HepG2 (cell line): ENCODE data around the gene ZDHHC14. TPM values are rescaled to one million over a fixed set of nuclear protein-coding genes. Genes with fewer than 3 reads are reported as not detected.

Source experiments
- ATAC-seq: fragments of 200-7000 bp; cut with Tn5 transposase; 3 replicates; pipeline ENCODE4 v1.9.1; 2020; ENCODE audit warnings: mild to moderate bottlenecking, moderate library complexity
- BruUV-seq: library from RNA; stranded (reverse); fragments of 400-500 nt; replicated peaks from 2 replicates; lab custom pipeline; 2021; lab: Mats Ljungman, UMichigan
- CTCF ChIA-PET: fragments of 300-600 bp; formaldehyde crosslinking; extraction: SDS; loops from one replicate; lab custom pipeline; 2021; ENCODE audit warnings: low total read pairs, inconsistent platforms, low intra/inter-chr PET ratio; lab: Yijun Ruan, JAX
- POLR2A ChIA-PET: fragments of 350-600 bp; sonication (Branson Sonifier 250); formaldehyde crosslinking; loops from one replicate; lab custom pipeline; 2020; ENCODE audit warnings: antibody characterized with exemption, inconsistent platforms; lab: Yijun Ruan, JAX
- DNase-seq: peaks from one replicate; pipeline ENCODE4 v3.0.0-alpha.2; 2015; ENCODE audit warnings: low spot score
- FAIRE-seq: peaks from 3 replicates; lab custom pipeline; 2011; peaks lifted over from hg19 to GRCh38; lab: Jason Lieb, UNC
- H2AFZ ChIP-seq: one replicate; pipeline ENCODE4 v1.6.1; 2011; ENCODE audit warnings: low read length, inconsistent platforms
- H3K27ac ChIP-seq: fragments of 300-600 bp; 3 replicates; pipeline ENCODE4 v1.8.0; 2011; ENCODE audit warnings: mixed run types, mild to moderate bottlenecking, mixed read lengths, low read length, inconsistent platforms; ENCODE audit not compliant: insufficient read depth; ENCODE audit errors: extremely low read length
- H3K27me3 ChIP-seq, 2 experiments: fragments of 200-600 bp in 1 of 2; 2 replicates in 1 of 2; 3 replicates in 1 of 2; pipeline versions ENCODE4 v1.6.0 to v1.8.0; 2011; ENCODE audit warnings: low read length in 2 of 2, mild to moderate bottlenecking in 2 of 2, moderate library complexity in 2 of 2, inconsistent platforms in 1 of 2; ENCODE audit not compliant: insufficient read depth in 2 of 2, control insufficient read depth in 1 of 2
- H3K36me3 ChIP-seq, 2 experiments: fragments of 200-600 bp in 1 of 2; replicated peaks in 1 of 2; 2 replicates in 1 of 2; 3 replicates in 1 of 2; pipeline versions ENCODE4 v1.5.1 to v1.8.0; 2011; ENCODE audit warnings: low read length in 2 of 2, inconsistent platforms in 1 of 2; ENCODE audit not compliant: insufficient read depth in 2 of 2, control insufficient read depth in 1 of 2
- H3K4me1 ChIP-seq: 2 replicates; pipeline ENCODE4 v1.5.1; 2012; ENCODE audit warnings: low read length, inconsistent platforms; ENCODE audit not compliant: insufficient read depth
- H3K4me2 ChIP-seq: 2 replicates; pipeline ENCODE4 v1.6.0; 2011; ENCODE audit warnings: low read depth, low read length, inconsistent platforms
- H3K4me3 ChIP-seq, 3 experiments: fragments of 200-600 bp in 1 of 3; sonication (generic), shearing (Covaris generic) in 1 of 3; replicated peaks in 1 of 3; 2 replicates each; pipeline ENCODE4 v1.5.1; 2011 to 2016; ENCODE audit warnings: low read length in 3 of 3, inconsistent platforms in 2 of 3, low read depth in 2 of 3, mild to moderate bottlenecking in 2 of 3, control low read depth in 1 of 3, mixed read lengths in 1 of 3; ENCODE audit not compliant: insufficient read depth in 1 of 3
- H3K79me2 ChIP-seq: one replicate; pipeline ENCODE4 v1.6.1; 2011; ENCODE audit warnings: low read length, inconsistent platforms; ENCODE audit not compliant: insufficient read depth
- H3K9ac ChIP-seq: 2 replicates; pipeline ENCODE4 v1.6.0; 2011; ENCODE audit warnings: mild to moderate bottlenecking, low read depth, low read length, inconsistent platforms; ENCODE audit not compliant: insufficient read depth
- H3K9me3 ChIP-seq: 2 replicates; pipeline ENCODE4 v1.5.1; 2012; ENCODE audit warnings: mild to moderate bottlenecking, low read length
- H4K20me1 ChIP-seq: 2 replicates; pipeline ENCODE4 v1.6.0; 2011; ENCODE audit warnings: inconsistent platforms, mild to moderate bottlenecking, low read length, moderate library complexity; ENCODE audit not compliant: insufficient read depth
- FOSL2 ChIP-seq: sonication (generic); formaldehyde crosslinking; IDR thresholded peaks from 2 replicates; pipeline ENCODE4 v1.4.0; 2020; ENCODE audit warnings: missing genetic modification reagents
- HCFC1 ChIP-seq: fragments of 150-350 bp; IDR thresholded peaks from 2 replicates; pipeline ENCODE4 v1.6.1; 2014; ENCODE audit warnings: low read depth, low read length
- HNRNPUL1 ChIP-seq: fragments of 200-400 bp; formaldehyde crosslinking; IDR thresholded peaks from 2 replicates; pipeline ENCODE4 v1.6.1; 2017; ENCODE audit warnings: low read depth, mild to moderate bottlenecking, low read length, moderate library complexity
- HOXD1 ChIP-seq: sonication (generic); formaldehyde crosslinking; IDR thresholded peaks from 2 replicates; pipeline ENCODE4 v1.5.0; 2020; ENCODE audit warnings: missing genetic modification reagents
- KDM5B ChIP-seq: sonication (generic); formaldehyde crosslinking; IDR thresholded peaks from 2 replicates; pipeline ENCODE4 v1.4.0; 2020; ENCODE audit warnings: missing genetic modification reagents, mild to moderate bottlenecking, borderline replicate concordance
- KLF13 ChIP-seq: sonication (generic); formaldehyde crosslinking; IDR thresholded peaks from 2 replicates; pipeline ENCODE4 v1.4.0; 2020; ENCODE audit warnings: mild to moderate bottlenecking, missing genetic modification reagents
- MYC ChIP-seq: sonication (generic); formaldehyde crosslinking; IDR thresholded peaks from 2 replicates; pipeline ENCODE4 v1.9.0; 2021; ENCODE audit warnings: missing genetic modification reagents, borderline replicate concordance
- NFKBIZ ChIP-seq: IDR thresholded peaks from 2 replicates; pipeline ENCODE4 v1.6.1; 2018; ENCODE audit warnings: missing genetic modification reagents, missing compliant biosample characterization
- YEATS2 ChIP-seq: sonication (generic); formaldehyde crosslinking; IDR thresholded peaks from 2 replicates; pipeline ENCODE4 v1.4.0; 2020; ENCODE audit warnings: missing genetic modification reagents, borderline replicate concordance
- ZNF589 ChIP-seq: sonication (generic); formaldehyde crosslinking; conservative IDR thresholded peaks from 2 replicates; pipeline ENCODE4 v1.8.0; 2022; ENCODE audit warnings: mild to moderate bottlenecking, moderate library complexity, missing genetic modification reagents
- ZXDC ChIP-seq: sonication (generic); formaldehyde crosslinking; IDR thresholded peaks from 2 replicates; pipeline ENCODE4 v1.5.0; 2020; ENCODE audit warnings: mild to moderate bottlenecking, missing genetic modification reagents
- WGBS: methylation state at CpG from one replicate; pipeline ENCODE4 v1.1.6; 2017; ENCODE audit warnings: low lambda C conversion rate; 5-methylcytosine and 5-hydroxymethylcytosine counted together
- in situ Hi-C: cut with HindIII; loops from 2 replicates; pipeline ENCODE4 v1.10.0; 2017; ENCODE audit warnings: low pct_unique_long_range_greater_than_20kb; ENCODE audit not compliant: extremely low pct_ligation_motif_present
- intact Hi-C: fragments of 100-400 bp; cut with micrococcal nuclease; formaldehyde crosslinking; loops from one replicate; pipeline ENCODE4 v1.10.0; 2022; ENCODE audit not compliant: unreplicated experiment
- polyA plus RNA-seq, 8 experiments: library from polyadenylated mRNA; depleted of rRNA in 3 of 8; stranded (reverse) in 7 of 8; unstranded in 1 of 8; fragments of >200 nt; fragmentation: Illumina TruSeq in 4 of 8; extraction: Trizol in 4 of 8; gene quantifications; 2 replicates each; pipeline versions ENCODE4 v1.2.1 to v1.2.3, GENCODE V29; 2011 to 2016; ENCODE audit warnings: low read depth in 4 of 8, missing spikeins in 1 of 8, mixed read lengths in 1 of 8; ENCODE audit not compliant: insufficient read depth in 1 of 8
- total RNA-seq, 5 experiments: library from RNA; depleted of rRNA; stranded (reverse); fragments of >200 nt; fragmentation: Illumina TruSeq; extraction: Trizol; gene quantifications; 2 replicates each; pipeline ENCODE4 v1.2.3, GENCODE V29; 2016; ENCODE audit warnings: low read depth in 1 of 5
- TF ChIP-seq, protein P1 (sequence below): sonication (generic); formaldehyde crosslinking; IDR thresholded peaks from 2 replicates; pipeline ENCODE4 v1.5.0; 2020; ENCODE audit warnings: missing genetic modification reagents, mild to moderate bottlenecking, borderline replicate concordance
- TF ChIP-seq, protein P2 (sequence below): sonication (generic); formaldehyde crosslinking; conservative IDR thresholded peaks from 2 replicates; pipeline ENCODE4 v1.4.0; 2020; ENCODE audit warnings: missing genetic modification reagents
- TF ChIP-seq, protein P3 (sequence below): fragments of 450-650 bp; IDR thresholded peaks from 2 replicates; pipeline ENCODE4 v1.6.1; 2017
- TF ChIP-seq, protein P4 (sequence below): fragments of 450-650 bp; IDR thresholded peaks from 2 replicates; pipeline ENCODE4 v1.6.1; 2017; ENCODE audit warnings: mild to moderate bottlenecking

Gene ZDHHC14
- total and polyA plus RNA-seq, 2 of the 13 experiments (the other 11 are each of a cell fraction or from before 2014, with no cell fraction given), result 3.7 to 9.5 TPM

DNA sequence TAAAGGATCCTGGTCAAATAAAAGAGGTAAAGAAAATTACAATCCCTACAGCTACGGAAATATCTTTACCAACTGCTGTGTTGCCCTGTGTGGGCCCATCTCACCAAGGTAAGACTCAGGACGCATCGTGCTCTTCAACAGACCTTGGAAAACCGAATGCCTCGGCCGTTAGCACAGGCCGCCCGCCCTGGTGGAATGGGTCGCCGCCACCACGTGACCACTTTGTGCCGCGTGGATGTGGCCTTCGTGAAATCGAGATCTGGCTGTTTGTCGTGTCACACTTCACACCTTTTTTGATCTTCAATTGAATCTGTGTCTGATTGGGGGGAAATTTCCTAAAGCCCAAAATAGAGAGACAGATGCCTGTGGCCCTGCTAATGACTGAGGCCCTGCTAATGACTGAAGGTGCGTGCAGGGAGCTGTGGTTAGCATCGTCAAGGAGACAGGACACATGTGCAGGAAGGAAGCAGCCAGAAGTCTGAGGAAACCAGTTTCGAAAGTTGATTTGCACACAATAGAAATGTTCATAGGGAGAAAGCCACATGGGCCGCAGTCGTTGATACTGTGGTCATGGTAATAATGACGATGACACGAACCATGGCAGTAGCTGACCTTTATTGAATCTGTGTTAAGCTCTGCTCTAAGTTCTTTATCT, 266.4 kb downstream of the ZDHHC14 start:
- no peaks in the 10 kb centered on the region for H4K20me1 ChIP-seq
- ATAC-seq, result no peak
- CTCF ChIA-PET, result no interaction called here
- TF ChIP-seq ZXDC (CRISPR knock-in tag), result no peak
- TF ChIP-seq ZNF589 (CRISPR knock-in tag), result no peak
- TF ChIP-seq, protein P1, sequence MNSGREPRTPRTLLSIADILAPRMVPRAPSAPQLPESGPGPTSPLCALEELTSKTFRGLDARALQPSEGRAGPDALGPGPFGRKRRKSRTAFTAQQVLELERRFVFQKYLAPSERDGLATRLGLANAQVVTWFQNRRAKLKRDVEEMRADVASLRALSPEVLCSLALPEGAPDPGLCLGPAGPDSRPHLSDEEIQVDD (CRISPR knock-in tag), result no peak
- no peak for TF ChIP-seq YEATS2 (CRISPR knock-in tag)
- TF ChIP-seq, protein P2, sequence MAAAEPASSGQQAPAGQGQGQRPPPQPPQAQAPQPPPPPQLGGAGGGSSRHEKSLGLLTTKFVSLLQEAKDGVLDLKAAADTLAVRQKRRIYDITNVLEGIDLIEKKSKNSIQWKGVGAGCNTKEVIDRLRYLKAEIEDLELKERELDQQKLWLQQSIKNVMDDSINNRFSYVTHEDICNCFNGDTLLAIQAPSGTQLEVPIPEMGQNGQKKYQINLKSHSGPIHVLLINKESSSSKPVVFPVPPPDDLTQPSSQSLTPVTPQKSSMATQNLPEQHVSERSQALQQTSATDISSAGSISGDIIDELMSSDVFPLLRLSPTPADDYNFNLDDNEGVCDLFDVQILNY (CRISPR knock-in tag), result no peak
- no peak for TF ChIP-seq HCFC1
- no peak for TF ChIP-seq MYC (CRISPR knock-in tag)
- TF ChIP-seq KDM5B (CRISPR knock-in tag), result no peak
- no peak for TF ChIP-seq NFKBIZ
- TF ChIP-seq KLF13, result no peak
- TF ChIP-seq, protein P3, sequence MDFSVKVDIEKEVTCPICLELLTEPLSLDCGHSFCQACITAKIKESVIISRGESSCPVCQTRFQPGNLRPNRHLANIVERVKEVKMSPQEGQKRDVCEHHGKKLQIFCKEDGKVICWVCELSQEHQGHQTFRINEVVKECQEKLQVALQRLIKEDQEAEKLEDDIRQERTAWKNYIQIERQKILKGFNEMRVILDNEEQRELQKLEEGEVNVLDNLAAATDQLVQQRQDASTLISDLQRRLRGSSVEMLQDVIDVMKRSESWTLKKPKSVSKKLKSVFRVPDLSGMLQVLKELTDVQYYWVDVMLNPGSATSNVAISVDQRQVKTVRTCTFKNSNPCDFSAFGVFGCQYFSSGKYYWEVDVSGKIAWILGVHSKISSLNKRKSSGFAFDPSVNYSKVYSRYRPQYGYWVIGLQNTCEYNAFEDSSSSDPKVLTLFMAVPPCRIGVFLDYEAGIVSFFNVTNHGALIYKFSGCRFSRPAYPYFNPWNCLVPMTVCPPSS, result no peak
- TF ChIP-seq HNRNPUL1, result no peak
- no peak for TF ChIP-seq FOSL2 (CRISPR knock-in tag)
- TF ChIP-seq, protein P4, sequence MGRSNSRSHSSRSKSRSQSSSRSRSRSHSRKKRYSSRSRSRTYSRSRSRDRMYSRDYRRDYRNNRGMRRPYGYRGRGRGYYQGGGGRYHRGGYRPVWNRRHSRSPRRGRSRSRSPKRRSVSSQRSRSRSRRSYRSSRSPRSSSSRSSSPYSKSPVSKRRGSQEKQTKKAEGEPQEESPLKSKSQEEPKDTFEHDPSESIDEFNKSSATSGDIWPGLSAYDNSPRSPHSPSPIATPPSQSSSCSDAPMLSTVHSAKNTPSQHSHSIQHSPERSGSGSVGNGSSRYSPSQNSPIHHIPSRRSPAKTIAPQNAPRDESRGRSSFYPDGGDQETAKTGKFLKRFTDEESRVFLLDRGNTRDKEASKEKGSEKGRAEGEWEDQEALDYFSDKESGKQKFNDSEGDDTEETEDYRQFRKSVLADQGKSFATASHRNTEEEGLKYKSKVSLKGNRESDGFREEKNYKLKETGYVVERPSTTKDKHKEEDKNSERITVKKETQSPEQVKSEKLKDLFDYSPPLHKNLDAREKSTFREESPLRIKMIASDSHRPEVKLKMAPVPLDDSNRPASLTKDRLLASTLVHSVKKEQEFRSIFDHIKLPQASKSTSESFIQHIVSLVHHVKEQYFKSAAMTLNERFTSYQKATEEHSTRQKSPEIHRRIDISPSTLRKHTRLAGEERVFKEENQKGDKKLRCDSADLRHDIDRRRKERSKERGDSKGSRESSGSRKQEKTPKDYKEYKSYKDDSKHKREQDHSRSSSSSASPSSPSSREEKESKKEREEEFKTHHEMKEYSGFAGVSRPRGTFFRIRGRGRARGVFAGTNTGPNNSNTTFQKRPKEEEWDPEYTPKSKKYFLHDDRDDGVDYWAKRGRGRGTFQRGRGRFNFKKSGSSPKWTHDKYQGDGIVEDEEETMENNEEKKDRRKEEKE, result no peak
- TF ChIP-seq HOXD1 (CRISPR knock-in tag), result no peak
- TF ChIP-seq, all 625 proteins: peak for 0
- in situ Hi-C loops (no loop called here), intact Hi-C loops (no loop called here)
- H3K79me2 ChIP-seq, result no peaks in the 10 kb centered on the region
- no peaks in the 10 kb centered on the region for H3K27me3 ChIP-seq
- H3K36me3 ChIP-seq, result no peaks in the 10 kb centered on the region
- no peak overlapping the region for H3K9ac ChIP-seq
- no TSS peak for BruUV-seq
- H3K4me1 ChIP-seq, result no peaks in the 10 kb centered on the region
- no peak overlapping the region for H3K4me2 ChIP-seq
- POLR2A ChIA-PET, result no interaction called here
- DNase-seq (no peak), FAIRE-seq (no peak)
- H3K4me3 ChIP-seq, result no peak overlapping the region
- no peak overlapping the region for H2AFZ ChIP-seq
- H3K9me3 ChIP-seq, result no peaks in the 10 kb centered on the region
- 97% methylated on average over 23 of the region's 23 CpGs for WGBS
- no peak overlapping the region for H3K27ac ChIP-seq
